ENCODE measurements around the gene PACS2.
A peak's percentile ranks its signal among the peaks of the same experiment; 100 is the strongest.
"Not testable (repeated sequence)": the region's sequence is repeated elsewhere in the genome, so short reads cannot be mapped to it uniquely, and the experiment has no call there.

Gene PACS2

DNA sequence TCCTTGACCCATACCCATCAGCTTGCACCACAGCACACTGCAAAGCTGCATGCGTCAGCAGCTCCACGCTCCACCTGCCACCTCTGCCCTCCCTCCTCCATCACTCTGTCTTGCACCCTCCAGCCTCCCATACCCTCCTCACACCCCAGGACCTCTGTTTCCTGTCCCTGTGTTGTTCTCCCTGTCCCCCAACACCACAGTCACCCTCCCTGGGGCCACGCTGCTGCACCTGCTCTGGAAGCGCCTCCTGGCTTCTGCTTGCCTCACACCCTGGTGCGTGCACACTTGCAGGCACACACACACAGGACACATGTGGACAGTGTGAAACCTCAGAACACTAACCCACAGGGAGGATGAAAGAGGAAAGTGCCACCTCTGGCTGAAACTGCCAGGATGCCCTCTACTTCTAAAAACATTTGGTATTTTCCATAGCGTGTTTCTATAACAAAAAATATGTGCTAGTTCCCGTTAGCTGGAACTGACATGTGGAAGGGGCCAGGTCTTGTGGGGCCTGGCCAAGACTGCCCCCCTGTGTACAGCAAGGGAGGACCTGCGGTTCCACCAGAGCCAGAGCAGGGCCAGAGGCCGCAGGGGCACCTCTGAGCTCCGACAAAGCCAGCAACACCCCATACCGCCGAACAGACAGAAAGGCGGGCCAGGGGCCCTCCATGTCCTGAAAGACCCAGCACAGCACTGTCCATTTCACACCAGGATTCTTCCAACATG, 23.8 kb upstream of the PACS2 start:
- no peak for DNase-seq

DNA sequence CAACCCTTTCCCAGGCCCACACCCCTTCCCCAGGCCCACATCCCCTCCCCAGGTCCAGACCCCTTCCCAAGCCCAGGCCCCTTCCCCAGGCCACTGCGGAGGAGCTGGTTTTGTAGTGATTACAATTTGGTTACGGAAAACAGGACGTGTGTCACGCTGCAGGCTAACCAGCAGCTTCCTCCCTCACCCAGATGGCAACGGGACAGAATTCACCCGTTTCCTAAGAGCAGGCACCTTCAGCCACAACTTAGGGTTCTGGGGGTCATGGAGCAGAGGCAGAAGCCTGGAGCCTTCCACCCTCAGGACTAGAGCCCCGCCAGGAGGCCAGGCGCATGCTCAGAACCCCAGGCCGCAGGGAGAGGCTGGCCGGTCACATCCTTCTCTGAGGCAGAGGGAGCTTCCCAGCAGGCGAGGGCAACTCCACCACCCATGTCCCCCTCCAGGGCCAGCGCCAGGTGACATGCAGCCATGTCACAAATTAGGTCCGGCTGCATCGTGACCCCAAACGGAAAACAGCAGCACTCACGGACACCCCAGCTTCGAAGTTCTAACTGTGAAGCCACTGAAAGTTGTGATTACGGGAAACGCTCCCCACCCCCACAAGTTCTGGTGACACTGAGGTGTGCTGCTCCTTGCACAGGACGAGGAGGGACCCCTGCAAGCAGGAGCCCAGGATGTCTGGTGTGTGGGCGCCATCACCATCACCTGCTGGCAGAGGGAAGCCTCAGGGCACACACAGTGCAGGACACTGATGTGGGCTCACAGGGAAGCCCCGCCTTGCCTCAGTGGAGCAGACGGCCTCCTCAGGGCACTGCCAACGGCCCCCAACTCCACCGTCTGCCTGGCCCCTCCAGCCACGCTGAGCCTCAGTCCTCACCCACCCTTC, 21.5 kb upstream of the PACS2 start:
- no peak for DNase-seq

DNA sequence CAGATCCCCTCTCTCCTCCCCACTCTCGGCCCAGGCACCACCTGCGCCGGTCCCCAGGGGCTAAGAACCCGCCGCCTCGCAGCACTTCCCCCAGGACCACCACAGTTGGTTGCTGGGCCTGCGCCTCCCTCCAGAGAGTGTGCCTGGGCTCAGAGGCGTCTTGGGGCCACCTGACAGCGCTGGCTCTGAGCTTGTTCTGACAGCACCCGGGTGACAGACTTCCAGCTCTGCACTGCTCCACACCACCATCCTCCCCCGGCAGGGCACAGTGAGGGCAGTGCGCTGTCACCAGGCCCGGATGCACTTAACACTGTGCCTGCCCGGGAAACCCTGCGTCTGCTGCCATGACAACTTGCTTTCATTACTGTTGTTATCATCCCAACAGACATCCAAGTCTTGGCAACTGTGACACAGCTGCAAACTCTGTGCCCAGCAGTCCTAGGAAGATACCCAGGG, 20.4 kb upstream of the PACS2 start:
- DNase-seq, result no peak

DNA sequence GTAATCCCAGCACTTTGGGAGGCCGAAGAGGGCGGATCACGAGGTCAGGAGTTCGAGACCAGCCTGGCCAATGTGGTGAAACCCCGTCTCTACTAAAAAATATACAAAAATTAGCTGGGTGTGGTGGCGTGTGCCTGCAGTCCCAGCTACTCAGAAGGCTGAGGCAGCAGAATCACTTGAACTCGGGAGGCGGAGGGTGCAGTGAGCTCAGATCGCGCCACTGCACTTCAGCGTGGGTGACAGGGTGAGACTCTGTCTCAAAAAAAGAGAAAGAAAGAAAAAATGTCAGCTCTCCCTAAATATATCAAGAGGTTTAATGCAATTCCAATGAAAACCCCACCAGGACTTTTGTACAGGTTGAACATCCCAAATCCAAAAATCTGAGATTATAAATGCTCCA, 17.2 kb upstream of the PACS2 start:
- DNase-seq, result not testable (repeated sequence)

DNA sequence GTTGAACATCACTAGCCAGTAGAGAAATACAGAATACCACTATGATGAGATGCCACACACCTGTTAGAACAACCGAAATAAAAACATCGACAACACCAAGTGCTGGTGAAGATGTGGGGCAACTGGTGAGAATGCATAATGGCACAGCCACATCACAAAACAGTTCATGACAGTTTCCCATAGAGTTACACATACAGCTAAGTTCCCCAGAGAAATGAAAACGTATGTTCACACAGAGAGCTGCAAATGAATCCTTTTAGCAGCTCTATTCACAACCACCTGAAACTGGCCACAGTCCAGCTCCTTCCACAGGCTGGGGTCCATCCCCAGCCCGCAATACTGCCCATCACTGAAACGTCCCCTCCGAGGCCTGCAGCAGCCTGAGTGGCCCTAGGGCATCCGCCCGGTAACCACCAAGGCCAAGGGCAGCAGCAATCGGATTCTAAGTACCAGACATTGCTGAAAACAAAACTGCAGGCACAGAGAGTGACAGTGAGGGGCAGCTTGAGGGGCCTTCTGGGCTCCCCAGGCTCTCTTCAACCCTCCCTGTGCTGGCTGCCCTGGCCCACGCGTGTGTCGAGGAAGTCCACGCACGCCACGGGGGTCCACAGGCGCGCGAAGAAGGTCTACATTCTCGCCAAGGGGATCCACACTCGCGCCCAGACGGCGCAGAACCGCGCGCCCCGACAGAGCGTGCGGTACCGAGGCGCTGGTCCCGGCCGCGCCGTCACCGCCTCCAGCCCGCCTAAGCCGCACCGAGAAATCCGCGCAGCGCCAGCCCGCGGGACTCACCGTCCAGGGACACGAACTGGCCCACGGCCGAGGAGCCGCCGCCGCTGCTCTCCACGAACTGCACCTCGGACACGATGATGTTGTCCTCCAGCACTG, 14.7 kb upstream of the PACS2 start:
- DNase-seq, result no peak

DNA sequence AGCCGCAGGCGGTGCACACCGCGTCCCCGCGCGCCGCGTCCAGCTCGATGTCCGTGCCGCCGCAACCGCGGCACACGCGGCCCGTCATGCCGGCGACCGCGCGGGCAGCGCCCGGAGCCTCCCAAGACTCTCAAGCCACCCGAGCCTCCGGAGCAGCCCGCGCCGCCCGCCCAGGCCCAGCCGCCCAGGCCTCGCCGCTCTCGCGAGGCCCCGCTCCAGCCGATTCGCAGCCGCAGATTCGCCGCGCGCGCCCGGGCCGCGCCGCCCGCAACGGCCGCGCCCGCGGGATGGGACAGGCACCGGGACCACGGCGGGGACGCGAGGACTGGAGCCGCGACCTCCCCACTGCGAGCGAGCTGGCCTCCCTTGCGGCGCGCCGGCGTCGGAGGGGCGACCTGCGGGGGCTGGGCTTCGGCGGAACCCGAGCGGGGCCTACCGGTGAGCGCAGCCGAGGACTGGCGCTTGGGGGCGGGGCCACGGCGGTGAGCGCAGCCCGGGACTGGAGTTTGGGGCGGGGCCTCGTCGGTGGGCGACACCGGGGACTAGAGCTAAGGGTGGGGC, 13.9 kb upstream of the PACS2 start, which contains the start of gene BRF1:
TSS of gene BRF1 (minus strand) at position 460 of the 561 bp plus-strand sequence. CDS start at position 88, 372 bp downstream.
- peak; percentile 97 for DNase-seq

DNA sequence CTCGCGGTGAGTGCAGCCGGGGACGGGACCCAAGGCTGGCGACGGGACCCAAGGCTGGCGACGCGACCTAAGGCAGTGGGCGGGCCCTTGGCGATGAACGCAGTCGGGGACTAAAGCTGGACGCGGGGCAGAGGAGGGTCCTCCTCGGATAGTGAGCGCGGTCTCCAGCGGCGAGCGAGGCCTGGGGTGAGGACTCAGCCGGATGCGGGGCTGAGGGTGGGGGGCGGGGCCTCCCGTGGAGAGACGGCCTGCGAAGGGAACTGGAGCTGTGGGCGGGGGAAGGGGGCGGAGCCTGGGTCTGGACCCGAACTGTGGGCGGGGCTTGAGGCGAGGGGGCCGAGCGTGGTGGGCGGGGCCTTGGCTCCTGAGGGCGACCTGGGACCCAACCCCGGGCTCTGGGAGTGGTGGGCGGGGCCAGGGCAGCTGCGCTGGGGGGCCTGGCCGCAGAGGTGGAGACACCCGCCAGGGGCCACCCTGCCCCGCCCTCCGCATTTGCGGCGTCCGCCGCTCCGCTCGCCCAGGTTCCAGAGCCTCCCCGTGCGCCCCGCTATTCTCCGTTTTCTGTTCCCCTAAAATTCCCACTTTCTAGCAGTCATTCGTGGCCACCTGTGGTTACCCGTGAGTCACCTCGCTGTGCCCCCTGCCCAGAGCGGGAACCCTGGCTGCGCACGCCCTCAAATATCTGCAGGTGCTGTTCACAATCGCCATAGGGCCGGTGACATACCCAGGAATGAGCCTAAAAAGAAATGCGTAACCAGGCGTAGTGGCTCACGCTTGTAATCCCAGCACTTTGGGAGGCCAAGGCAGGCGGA, 13.2 kb upstream of the PACS2 start:
- DNase-seq, result peak; percentile 97

DNA sequence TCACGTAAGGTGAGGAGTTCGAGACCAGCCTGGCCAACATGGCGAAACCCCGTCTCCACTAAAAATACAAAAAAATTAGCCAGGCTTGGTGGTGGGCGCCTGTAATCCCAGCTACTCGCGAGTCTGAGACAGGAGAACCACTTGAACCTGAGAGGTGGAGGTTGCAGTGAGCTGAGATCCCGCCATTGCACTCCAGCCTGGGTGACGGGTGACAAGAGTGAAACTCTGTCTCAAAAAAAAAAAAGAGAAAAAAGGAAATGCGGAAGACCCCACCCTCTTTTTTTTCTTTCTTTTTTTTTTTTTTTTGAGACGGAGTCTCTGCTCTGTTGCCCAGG, 12.7 kb upstream of the PACS2 start:
- DNase-seq, result not testable (repeated sequence)

DNA sequence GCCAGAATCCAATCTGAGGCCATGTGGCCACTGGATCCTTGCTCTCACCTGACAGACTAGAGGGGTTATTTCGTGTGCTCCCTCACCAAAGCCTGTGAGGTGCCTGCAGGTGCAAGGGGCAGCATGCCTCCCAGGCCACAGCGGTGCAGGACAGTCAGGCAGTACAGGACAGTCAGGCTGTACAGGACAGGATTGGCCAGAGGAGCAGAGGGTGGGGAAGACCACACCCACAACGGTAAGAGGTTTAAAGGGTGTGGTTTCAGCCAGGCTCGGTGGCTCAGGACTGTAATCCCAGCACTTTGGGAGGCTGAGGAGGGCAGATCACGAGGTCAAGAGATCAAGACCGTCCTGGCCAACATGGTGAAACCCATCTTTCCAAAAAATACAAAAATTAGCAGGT, 10.6 kb upstream of the PACS2 start:
- no peak for DNase-seq

DNA sequence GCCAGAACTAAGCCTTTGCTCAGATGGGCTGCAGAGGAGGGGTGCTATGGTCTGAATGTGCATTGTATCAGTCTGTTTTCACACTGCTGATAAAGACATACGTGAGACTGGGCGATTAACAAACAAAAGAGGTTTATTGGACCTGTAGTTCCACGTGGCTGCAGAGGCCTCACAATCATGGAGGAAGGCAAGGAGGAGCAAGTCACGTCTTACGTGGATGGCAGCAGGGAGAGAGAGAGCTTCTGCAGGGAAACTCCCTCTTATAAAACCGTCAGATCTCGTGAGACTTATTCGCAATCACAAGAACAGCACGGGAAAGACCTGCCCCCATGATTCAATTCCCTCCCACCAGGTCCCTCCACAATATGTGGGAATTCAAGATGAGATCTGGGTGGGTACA, 10.0 kb upstream of the PACS2 start:
- DNase-seq, result no peak

DNA sequence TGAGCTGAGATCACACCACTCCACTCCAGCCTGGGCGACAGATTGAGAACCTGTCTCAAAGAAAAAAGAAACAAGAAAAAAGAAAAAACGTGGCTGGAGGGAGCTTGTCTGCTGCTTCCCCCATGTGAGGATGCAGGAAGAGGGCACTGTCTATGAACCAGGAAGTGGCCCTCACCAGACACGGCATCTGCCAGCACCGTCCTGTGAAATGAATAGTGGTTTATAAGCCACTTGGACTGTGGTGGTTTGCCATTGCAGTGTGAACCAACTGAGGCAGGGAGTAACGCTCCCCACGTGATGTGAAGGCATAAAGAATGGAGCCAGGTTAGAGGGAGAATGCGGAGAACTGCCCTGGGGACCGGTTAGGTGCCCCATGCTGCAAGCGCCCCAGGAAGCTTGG, 9.2 kb upstream of the PACS2 start:
- DNase-seq, result no peak

DNA sequence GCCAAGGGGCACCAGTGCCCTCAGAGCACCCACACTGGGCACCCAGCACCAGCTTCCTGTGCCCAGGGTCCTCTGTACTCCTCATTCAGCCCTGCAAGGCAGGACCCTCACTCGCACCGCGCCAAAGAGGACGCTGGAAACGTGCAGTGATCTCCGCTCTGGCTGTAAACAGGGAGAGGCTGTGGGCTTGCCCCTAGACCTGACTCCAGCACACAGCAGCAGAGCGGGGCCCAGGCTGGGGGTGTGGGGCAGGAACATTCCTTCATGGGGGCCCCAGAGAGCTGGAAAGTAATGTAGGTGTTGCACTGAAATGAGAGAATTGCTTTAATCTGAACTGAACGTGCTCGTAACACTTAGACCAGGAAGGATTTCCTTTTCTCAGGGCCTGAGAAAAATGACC, 8.8 kb upstream of the PACS2 start:
- DNase-seq, result no peak

DNA sequence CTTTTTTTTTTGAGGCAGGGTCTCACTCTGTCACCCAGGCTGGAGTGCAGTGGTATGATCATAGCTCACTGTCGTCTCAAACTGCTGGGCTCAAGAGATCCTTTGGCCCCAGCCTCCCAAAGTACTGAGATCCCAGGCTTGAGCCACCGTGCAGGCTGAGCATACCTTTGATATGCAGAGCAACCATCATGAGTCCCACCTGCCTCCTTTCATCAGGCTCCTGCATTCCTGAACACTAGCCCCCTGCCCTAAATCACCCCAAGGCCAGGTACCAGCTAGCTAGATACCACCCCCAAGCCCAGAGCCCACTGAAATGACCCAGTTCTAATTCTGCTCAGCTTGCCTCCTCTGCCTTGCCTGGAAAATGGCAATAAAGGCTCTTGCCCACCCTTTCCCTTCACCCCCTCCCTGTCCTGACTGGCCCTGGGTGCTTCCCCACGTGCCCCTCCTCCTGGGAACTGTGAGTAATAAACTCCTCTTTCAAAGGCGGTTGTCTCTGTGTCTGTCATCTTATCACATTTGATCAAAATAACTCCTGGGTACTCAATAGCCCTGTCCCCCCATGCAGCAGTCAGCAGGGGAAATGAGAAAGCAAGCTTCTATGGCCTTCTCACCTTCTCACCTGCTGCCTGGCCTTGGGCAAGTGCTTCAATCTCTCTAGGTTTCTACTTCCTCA, 7.4 kb upstream of the PACS2 start:
- DNase-seq, result no peak

DNA sequence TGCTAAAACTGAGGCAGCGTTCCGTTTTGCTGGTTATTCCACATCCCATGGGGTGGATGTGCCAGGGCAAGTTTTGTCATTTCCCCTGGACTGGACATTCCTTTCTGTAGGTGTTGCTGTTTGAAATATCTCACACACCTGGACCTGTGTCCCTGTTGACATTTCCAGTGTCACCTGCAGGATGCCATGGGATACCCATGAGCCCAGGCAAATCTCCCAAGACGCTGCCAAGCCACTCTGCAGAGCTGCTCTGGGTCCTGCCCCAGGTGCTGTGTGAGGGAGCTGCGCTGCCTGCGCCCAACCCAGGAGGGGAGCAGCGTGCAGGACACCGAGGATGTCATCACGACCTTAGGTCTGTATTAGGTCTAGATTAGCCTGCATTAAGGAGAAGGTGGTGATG, 5.2 kb upstream of the PACS2 start:
- DNase-seq, result no peak

DNA sequence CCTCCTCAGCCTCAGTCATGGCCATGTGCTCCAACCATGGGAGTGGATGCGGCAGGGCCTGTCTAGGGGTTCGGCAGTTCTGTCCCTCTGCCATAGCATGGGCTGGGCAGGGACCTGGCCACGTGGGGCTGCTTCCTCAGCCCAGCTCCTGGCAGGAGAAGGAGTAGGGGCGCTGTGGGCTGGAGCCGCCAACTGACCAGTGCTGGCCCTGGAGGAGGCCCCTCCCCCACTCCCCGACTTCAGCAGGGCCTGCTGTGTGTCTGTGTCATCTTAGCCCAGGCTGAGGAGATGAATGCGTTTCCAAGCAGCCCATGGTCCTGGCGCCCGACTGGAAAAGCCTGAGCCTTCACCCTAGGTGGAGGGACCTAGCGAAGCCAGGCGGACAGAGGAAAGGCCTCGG, 2.7 kb upstream of the PACS2 start:
- peak; percentile 26 for DNase-seq

DNA sequence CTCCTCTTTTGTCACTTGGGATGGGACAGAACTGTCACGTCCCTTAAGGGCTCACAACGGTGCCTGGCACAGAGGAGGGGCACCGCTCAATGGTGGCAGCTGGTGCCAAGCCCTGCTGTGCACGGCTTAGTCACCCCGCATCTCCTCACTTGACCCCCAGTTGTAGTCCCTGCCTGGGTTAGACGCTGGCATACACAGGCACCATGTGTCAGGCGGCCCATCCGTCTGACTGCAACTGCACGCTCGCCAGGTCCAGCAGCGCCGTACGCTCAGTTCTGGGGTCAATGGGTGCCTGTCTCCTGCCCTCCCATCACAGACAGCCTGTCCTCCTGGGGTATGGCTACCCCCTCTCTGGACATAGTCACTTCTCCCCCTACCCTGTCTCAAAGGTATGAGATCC, 1.6 kb upstream of the PACS2 start:
- DNase-seq, result peak; percentile 26

DNA sequence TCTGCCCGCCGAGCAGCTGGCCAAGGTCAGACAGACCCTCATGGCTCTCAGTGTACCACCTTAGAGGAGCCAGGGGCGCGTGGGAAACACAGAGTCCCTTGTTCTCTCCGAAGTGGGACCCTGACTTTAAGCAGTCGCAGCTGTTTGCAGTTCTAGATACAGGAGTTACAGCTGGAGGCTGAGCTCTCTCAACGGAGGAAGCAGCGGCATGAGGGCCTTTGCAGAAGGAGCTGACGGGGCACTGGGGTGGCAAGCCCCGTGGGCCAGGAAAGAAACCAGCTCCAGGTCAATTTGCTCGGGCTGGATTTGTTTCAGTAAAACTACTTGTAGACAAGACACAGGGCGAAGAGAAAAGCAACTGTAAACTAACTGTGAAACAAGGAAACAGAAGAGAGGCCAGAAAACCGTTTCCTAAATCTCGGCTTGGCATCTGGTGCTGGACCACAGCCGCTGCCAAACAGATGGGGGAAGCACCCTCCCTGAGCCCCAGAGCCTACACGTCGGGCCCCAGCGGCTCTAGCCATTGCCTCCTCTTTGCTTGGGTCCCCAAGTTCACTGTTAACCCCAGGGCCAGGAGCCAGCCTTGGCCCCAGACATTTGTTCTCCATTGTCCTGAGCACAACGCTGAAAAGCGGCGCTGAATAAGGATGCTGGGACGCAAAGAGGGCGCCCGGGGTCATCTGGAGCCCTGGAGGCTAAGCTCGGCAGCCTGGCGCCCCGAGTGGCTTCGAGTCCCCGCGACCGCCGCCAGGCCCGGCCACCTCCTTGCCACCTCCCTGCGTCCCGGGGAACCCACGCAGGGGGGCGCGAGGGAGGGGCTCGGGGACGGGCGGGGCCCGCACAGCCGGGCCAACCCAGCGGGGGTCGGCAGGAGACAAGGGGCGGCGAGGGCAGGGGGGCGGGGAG, 914 bp upstream of the PACS2 start:
- peak; percentile 70 for DNase-seq

DNA sequence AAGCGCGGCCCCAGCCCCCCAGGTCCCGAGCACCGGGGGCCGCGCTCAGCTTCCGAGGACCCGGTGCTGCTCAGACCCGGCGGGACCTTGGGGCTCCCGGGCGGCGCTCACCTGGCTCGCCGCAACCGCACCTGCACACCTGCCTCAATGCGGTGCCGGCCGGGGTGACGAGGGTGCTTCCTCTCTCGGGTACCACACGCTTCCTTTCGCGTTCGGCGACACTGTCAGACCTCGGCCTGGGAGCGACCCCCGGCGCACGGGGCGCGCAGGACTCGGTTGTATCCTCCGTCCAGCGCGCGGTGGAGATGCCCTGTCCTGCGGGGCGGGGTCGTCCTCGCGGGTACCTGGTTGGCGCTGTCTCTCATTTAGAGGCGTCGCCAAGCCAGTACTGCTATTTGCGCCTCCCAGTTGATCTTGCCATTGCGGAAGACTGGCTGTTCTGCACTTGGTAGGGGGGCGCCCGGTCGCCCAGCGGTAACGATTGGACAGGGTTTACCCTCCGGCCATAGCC, 718 bp downstream of the PACS2 start:
- DNase-seq, result peak; percentile 48

DNA sequence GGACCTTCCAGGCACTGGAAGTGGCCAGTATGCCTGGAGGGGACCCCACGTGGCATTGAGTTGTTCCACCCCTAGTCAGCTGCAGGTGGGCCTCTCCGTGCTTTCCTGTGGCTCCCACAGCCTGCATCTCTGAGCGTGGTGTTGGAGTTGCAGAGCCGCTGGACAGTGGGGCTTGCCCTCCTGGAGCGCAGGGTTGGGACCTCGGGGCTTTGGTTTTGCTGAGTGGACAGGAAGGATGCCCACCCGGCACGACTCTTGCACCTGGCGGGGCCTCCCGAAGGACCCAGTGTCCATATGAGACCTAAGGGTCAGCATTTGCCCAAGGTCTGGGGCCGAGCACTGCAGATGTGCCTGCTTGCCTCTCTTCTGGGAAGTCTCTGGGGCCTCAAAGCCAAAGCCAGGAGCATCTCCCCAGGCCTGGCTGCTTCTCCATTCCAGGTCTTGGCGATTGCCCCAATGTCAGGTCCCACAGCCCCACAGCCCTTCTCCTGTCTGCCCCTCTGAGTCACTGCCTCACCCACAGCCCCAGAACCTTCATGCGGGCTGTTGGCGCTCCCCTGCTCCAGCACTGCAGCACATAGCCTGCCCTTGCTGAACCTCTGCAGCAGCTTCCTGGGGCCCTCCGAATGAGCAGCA, 1.5 kb downstream of the PACS2 start:
- peak; percentile 29 for DNase-seq

DNA sequence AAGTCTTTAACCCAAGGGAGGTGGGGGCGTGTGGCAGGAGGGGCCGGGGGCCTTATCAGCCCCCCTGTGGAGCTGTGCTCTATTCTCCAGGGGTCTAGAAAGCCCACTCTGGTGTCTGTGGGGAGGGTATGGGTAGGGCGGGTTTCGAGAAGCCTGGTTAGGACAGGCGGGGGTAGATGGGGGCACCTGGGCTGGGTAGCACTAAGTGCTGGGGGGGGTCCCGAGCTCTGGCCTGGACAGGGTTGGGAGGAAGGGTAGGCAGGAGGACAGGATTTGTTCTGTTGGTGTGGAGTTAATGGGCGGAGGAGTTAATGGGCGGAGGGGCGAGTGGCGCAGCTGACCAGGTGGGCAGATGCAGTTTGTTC, 2.0 kb downstream of the PACS2 start:
- DNase-seq, result peak; percentile 30

Measured in left hindlimb (tissue), 1 donor.